Islet of Langerhans (tissue), 1 donor: Measurements from ENCODE around the gene AUTS2.

ENCODE experiments used
- FAIRE-seq: peaks from one replicate; lab custom pipeline; 2011; peaks lifted over from hg19 to GRCh38; lab: Jason Lieb, UNC

The AUTS2 gene

GRCh38 chr7:69898189-69898588, 299.9 kb downstream of the AUTS2 start:
- FAIRE-seq: no peak

GRCh38 chr7:69903410-69903809, 305.1 kb downstream of the AUTS2 start:
- no peak for FAIRE-seq

GRCh38 chr7:69906283-69906995, 308.2 kb downstream of the AUTS2 start:
- FAIRE-seq: no peak

GRCh38 chr7:69907720-69908119, 309.4 kb downstream of the AUTS2 start:
- FAIRE-seq: no peak

DNA sequence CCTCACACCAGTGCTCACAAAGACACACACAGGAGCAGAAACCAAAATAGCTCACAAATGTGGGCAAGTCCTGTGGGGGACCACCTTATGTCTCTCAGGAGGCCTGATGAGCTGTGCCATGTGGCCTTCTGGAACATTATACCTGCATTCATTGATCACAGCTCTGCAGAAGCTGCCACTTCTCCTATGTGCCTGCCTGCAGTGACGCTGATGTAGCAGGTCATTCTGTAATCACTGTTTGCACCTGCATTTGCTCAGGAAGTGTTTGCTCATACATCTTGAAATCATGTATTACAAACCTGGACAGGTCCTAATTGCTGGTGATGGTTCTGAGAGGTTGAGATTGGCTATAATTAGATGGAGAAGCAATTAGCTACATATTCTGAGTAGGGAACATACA, 310.2 kb downstream of the AUTS2 start:
- peak; percentile 86 for FAIRE-seq

DNA sequence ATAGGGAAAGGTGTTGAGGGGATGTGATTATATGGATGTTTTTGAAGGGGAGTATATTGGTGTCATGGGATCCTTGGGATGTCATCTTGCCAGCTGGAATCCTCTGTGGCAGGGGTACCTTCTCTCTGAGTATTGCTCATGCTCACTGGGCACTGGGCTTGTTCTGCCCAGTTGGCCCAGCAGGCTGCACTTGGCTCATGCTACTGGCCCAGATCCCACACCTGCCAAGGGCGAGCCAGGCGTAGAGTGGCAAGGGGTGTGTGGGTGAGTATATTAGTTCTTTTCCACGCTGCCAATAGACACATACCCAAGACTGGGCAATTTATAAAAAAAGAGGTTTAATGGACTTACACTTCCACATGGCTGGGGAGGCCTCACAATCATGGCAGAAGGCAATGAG, 311.9 kb downstream of the AUTS2 start:
- FAIRE-seq: no peak

- FAIRE-seq: no peak
Observed at GRCh38 chr7:69911337-69911736, 313.1 kb downstream of the AUTS2 start.

- FAIRE-seq: no peak
Observed at GRCh38 chr7:69912141-69912540, 313.9 kb downstream of the AUTS2 start.

DNA sequence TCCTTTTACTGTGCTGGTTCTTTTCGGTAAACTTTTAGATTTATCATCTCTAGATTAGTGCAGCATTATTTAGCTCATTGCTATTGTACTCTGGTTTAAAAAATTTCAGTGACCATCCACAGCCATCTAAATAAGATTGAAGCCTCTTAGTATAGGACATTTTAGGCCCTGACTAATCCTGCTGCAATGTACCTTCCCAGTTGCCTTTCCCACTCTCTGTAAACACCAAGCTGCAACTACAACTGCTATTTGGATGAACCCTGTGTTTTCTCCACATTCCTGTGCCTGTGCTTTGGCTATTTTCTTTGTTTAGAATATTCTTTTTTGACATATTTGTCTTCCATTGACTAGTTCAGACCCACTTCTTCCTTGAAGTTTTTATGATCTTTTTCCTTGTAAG, 314.6 kb downstream of the AUTS2 start:
- no peak for FAIRE-seq

DNA sequence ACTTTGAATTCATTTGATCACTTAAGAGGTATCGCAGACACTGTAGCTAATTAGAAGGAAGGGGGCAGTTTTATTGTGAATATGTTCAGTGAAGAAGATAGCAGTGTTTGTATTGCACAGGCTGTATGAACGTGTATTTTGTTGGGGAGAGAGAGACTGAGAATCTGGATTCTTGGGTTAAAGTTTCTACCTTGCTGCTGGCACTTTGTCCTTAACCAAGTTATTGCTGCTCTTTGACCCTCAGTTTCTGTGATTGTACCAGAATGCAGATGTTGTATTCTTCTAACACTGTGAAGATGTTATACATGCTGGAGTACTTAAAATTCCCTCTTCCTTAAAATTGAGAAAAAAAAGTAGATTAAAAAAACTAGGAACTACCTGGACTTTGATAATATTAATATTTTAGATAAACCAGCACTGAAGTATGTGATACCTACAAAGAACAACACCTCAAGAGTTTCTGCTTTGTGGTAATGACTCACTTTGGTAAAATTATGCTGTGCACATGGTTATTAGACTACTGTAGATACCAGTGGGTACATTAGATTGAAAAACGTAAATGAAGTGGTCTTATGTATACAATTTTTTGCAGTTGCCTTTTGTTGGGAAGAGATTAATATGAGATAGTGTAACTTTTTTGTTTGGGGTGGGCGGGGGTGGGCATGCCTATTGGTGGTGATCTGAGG, 321.3 kb downstream of the AUTS2 start:
- FAIRE-seq: no peak

DNA sequence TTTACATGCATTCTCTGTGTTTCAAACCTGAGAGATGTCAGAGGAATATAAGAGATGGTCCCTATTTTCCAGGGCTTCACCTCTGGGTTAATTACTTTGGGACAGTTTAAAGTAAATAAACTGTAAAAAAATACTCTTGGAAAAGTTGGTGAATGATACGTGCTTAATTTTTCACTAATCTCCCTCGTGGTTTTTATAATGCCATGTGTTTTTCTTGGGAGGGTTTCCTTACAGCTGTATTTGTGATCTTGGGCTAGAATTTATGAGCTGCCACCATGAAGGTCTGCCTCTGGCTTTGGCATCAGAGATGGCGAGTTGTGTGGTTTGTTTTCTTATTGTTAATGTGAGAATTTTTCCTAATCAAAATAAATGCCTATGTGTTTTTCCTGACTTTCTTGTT, 322.5 kb downstream of the AUTS2 start:
- no peak for FAIRE-seq

DNA sequence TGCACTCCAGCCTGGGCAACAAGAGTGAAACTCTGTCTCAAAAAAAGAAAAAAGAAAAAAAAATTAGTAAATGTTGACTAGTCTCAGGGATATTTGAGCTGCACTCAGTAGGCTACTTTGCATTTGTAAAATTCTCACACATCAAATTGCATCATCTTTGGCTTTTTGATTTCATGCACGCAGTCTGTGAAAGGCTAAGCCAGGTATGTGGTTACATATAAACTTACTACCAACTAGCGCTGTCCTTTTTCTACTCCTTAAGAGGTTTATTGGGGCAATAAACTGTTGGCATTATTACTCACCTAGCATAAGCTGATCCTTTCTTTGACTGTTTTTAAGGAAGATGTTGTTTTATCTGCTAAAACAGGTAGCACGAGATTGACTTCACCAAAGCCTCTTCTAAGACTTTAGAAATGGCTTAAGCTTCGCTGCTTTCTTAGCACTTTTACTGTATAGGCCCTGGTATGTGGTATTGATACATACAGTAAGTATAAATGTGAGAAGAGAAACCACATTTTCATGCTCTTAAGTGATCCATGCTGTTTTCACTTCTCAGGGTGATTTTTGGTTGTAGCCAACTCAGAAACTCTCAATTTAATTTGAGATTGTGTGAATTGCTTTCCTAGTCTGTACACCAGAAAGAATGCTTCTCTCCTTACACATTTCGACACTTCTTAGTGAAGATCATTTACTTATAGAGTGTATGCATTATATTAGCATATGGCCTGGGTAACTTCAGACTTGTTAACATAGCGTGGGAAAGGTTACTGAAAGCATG, 323.9 kb downstream of the AUTS2 start:
- FAIRE-seq: no peak

- FAIRE-seq: no peak
Observed at GRCh38 chr7:69927461-69927860, 329.2 kb downstream of the AUTS2 start.

DNA sequence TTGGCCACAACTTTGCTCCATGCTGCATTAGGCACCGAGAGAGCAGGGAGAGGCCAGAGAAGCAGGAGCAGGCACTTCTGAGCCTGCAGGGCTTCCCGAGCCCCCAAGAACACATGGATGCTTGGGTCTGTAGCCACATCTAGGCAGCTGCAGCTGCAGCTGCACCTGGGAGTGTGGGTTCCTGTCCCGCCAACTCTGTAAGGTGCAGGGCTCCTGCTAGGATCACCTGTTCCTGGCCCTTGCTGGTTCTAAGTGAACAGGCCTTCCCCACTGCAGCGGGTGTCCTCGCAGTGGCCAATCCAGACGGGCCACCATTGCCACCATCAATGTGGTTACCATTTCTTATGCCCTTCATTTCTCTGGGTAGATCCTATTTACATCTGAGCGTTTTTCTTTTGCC, 330.3 kb downstream of the AUTS2 start:
- no peak for FAIRE-seq

DNA sequence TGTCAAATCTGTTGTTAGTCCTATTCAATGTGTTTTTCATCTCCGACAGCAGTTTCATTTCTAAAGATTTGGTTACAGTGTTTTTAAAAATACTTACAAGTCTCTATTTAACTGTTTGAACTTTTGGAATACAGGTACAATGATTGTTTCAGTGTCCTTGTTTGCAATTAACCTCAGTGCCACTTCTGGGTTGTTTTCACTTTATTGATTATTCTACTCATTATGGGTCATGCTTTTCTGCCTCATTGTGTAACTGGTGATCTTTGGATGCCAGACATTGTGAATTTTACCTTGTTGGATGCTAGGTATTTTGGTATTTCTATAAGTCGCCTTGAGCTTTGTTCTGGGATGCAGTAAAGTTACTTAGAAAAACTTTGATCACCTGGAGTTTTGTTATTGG, 331.3 kb downstream of the AUTS2 start:
- FAIRE-seq: no peak

DNA sequence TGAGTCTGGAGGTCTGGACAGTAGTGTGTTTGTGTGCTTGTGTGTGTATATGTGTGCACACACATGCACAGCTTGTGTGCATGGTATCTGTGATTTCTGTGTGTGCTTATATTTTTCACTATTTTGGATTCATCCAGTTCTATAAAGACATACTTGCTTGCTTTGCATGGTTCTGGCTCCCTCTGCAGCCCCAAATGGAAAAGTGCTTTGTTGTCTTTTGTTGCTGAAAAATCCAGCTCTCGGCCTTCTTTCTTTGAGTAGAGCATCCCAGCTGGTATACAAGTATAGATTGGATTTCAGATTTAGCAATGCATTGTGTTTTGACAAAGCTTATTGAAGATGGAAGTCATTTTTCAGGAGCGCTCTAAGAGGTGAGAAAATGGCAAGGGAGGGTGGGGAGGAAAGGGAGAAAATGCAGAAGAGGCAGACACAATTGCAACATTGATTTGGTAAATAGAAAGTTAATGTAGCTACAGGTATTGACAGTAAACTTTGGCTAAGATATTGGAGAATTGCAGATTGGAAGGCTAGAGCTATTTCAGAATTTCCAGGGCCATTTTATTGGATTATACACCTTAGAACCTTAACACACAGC, 333.9 kb downstream of the AUTS2 start:
- FAIRE-seq: peak; percentile 90

DNA sequence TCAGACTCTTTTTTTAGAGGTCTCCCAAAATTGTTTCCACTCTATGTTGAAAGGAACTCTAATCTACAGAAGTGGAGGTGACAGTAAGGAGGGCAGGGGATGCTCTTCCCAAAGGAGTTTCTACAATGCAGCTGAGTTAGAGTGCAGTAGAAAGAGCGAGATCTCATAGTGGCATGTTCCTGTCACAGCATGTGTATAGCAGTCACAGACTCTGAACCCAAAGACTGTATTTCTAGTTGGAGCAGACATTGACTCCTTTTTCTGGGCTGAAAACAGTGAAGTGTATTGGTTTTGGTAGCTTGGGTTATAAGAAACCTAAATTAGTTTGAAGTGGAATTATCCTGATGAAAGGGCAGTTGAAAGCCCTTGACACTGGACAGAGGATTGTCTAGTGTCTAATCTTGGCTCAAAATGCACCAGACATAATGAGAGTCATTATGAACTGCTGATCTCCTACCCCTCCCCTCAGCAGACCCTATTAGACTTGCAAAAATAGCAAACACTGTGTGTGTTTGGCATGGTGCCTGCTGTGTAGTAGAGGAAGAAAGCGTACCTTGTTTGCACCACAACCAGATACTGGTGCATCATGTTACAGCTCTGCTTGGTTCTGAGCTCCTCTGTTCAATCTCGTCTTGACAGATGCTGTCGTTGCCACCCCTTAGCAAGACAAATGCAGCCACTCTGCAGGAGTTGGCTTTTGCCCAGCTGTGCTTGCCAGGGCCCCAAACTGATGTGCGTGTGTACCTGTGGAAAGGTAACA, 336.0 kb downstream of the AUTS2 start:
- FAIRE-seq: no peak

DNA sequence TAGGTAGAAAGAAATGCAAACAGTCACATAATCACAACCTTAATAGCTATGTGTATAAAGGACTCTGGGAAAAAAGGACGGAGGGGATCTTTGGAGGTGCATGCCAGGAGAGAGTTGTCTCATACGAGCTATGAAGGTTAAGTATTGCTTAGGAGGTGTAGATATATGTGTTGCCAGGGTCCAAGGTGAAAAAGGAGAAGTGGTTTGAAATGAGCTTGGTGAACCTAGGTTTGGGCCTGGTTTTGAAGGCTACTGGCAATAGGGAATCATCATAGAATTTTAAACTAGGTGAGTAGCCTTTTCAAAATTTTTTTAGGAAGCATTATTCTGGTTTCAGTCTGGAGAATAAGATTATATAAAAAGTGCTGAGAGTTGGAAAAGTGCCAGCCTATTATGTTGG, 336.8 kb downstream of the AUTS2 start:
- no peak for FAIRE-seq

- no peak for FAIRE-seq
Observed at GRCh38 chr7:69937097-69937496, 338.8 kb downstream of the AUTS2 start.

- FAIRE-seq: no peak
Observed at GRCh38 chr7:69939317-69939716, 341.0 kb downstream of the AUTS2 start.

GRCh38 chr7:69941077-69941651, 342.9 kb downstream of the AUTS2 start:
- FAIRE-seq: no peak

GRCh38 chr7:69942573-69942972, 344.3 kb downstream of the AUTS2 start:
- FAIRE-seq: no peak
